ENCODE measurements around the gene RCN1.
A peak's percentile ranks its signal among the peaks of the same experiment; 100 is the strongest.
"Not testable (repeated sequence)": the region's sequence is repeated elsewhere in the genome, so short reads cannot be mapped to it uniquely, and the experiment has no call there.

The RCN1 gene

DNA sequence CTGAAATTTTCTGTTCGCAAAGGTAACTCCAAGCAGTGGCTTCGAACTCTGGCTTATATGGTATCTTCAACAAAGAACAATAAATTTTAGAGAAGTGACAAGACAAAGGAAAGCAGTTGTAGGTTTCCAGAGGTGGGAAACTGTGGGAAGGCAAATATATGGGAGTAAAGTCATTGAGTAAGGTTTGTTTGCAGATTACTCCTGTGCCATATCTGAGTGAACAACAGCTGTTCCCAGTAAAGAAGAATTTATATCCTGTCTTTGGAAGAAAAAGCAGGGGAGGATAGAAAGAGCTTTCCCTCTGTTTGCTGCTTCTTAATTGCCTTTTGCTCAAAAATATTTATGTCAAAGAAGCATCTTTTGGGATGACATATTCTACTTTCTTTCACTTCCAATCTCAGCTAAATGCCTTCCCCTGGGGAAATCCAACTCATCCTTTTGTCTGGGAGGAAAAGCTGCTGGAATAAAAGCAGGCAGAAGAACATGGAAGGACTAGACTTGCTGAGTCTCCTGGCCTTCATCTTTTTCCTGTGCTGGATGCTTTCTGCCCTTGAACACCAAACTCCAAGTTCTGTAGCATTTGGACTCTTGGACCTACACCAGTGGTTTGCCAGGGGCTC, 10.4 kb upstream of the RCN1 start:
- no peak for ATAC-seq

GRCh38 chr11:32081129-32081641, 9.7 kb upstream of the RCN1 start:
- no peak for ATAC-seq

DNA sequence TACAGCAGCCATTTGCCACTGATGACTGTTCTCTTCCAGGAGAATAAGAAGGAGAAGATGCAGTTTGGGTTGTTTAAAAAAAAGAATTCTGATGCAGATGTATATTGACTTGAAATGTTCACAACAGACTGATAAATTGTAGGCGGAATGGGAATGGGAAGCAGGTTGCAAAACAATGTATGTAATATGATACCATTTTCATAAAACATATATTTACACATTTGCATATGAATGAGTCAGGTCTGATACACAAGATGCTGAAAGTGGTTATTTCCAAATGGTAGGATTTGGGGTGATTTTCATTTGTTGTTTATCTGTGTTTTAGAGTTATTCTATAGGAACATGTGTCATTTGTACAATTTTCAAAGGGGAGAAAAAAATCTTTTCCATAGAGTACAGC, 9.0 kb upstream of the RCN1 start:
- ATAC-seq, result no peak

DNA sequence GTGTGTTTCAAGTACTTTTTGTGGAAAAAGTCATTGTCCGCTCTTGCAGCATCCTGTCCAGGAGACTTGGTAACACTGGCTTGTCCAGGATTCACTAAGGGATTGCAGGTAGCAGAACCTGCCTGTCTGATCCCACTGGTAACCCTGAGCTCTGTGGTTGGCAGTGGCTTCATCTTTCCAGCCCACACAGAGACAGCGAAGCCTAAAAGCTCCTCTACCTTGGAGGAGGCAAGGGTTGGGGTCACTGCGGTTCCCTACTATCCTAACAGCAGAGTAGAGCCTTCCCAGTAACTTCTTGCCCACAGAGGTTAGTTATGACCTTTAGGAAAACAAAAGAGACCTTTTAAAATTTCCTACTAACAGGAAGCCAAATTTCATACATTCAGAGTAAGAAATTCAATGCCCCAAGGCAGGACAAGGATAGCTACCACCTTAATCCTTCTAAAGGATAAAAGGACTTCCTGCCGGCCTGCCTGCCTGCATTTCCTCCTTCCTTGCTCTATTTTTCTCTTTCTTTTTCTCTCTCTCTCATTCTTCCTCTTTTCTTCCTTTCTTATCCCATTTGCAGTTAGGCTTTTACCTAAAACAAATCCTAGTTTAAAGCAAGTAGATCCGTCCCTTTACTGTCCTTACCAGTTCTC, 8.4 kb upstream of the RCN1 start:
- ATAC-seq, result no peak

- peak in 1 of 2 donors; percentile 1 for ATAC-seq
These were observed 3.3 kb upstream of the RCN1 start for GRCh38 chr11:32087597-32087996.

GRCh38 chr11:32088117-32088941, 2.5 kb upstream of the RCN1 start:
- peak; percentile 55 to 60 for ATAC-seq

DNA sequence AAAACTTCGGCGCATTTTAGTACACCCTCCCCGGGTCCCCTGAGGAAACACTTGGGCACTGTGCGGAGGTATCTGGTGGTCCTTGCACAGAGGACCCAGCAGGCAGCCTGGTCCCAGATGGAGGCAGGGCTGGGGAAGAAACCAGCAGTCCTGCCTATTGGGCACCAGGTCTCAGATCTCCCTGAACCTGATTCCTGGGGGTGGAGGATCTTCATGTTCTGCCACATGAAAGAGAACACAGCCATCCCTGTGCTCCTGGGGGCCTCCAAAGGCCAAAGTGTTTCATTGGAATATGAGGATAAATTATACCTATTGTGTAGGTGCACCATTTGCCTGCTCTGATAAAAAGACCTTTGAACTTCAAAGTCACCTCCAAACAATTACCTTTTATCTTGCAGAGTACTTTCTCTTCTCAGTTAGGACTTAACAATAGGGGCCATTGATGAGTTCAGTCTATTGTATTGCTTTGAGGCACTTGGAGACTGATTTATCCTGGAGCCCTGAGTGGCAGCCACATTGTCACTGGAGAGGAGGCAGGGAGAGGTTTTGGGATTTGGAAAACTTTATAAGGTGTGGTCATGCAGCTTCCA, 1.8 kb downstream of the RCN1 start:
- no peak for ATAC-seq

DNA sequence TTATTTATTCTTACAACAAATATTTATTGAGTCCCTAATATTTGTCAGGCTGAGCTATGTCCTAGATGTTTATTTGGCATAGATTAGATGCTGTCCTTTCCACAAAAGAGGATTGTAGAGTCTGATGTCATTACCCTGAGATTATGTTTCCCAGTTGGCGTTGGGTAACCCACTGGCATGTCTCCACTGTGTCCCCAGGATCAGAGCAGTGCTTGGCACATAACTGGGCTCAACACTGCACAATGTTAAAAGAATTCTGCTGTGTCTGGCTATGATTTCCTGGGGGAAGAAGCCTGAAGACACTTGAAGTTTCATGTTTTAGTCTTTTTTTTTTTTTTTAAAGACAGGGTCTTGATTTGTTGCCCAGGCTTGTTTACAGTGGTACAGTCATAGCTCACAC, 4.0 kb downstream of the RCN1 start:
- ATAC-seq, result no peak

DNA sequence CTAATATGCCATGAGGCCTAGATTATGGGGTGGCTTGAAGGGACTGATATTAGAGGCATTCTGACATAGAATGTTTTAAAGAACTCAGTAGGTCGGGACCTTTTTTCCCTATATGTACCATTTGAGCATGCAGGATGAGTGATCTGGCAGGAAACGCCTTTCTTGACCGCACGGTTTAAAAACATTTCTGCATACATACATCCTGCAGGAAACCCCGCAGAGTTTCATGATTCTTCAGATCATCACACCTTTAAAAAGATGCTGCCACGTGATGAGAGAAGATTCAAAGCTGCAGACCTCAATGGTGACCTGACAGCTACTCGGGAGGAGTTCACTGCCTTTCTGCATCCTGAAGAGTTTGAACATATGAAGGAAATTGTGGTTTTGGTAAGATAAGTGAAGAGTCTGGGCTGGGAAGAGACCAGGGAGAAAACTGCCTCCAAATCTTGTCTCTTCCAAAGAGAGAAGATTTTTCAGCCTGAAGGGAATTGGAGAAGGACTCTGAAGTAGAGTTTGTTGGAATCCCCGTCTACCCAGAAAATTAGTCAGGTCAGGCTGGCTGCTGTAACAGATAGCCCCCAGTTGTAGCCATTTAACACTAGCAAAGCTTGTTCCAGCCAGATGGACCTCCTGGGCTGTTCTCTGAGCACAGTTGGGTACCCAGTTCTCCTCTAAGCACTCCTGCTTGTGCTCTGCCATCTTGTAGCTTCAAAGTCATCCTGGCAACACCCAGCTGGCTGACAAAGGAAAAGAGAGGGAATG, 7.4 kb downstream of the RCN1 start:
- ATAC-seq, result no peak

GRCh38 chr11:32099516-32099915, 8.6 kb downstream of the RCN1 start:
- ATAC-seq, result no peak

GRCh38 chr11:32100495-32100894, 9.6 kb downstream of the RCN1 start:
- ATAC-seq, result no peak

DNA sequence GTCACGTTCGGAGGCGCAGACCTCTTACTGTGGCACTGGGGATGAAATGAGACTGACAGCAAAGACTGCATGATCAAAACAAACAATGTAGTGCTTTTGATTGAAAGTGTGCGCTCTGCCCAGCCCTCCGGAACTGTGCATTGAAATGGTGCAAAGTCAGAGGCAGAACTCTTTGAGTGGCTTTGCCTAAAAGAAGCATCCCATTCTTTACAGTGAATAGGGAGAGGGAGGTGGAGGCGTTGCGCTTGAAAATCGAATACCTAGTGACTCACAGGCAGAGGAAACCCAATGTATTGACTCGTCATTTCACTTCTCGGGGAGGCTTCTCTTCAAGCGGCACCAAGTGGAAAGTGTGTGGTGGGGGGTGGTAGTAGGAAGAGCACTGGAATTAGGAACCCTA, 10.9 kb downstream of the RCN1 start:
- no peak for ATAC-seq

DNA sequence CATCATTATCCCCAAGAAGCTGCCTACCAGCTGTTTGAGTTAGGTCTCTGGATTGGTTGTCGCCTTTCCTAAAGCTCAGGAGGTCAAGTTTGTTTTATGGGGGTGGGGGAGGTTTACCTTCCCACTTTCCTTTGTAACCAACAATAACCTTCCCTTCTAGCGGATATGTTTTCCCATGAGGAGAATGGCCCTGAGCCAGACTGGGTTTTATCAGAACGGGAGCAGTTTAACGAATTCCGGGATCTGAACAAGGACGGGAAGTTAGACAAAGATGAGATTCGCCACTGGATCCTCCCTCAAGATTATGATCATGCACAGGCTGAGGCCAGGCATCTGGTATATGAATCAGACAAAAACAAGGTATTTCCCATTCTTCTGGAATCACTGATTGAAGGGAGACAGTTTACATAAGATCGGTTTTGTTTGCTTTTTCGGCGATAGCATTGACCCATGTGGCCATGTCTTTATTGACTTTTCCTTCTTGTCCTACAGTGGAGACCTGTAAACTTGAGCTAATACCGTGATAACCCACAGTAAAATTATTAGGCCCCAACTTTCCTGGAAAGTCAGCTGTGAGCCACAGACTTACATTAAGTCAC, 12.3 kb downstream of the RCN1 start:
- not testable (repeated sequence) for ATAC-seq

DNA sequence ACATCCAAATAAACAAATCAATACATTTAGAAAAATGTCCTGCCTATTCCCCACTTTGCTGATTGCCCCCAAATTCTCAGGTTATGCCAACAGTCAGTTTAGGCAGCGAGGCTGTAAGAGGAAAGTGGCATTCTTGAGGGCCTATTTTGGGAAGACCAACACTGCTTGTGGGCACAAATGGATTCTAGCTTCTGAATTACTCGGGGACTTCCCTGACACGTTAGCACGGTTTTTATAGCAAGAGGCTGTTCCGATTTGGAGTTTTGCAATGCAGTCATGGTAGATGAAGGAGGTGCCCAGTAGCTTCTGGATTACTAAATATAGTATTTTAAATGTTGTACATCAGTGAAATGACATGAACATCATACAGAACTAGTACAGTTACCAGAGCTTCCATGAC, 13.1 kb downstream of the RCN1 start:
- ATAC-seq, result no peak

GRCh38 chr11:32105871-32106560, 15.1 kb downstream of the RCN1 start:
- no peak for ATAC-seq

- no peak for ATAC-seq
These were observed 16.8 kb downstream of the RCN1 start for GRCh38 chr11:32107647-32108046.

GRCh38 chr11:32108576-32108975, 17.7 kb downstream of the RCN1 start:
- no peak for ATAC-seq

- no peak for ATAC-seq
These were observed 18.3 kb downstream of the RCN1 start for GRCh38 chr11:32109138-32109537.

DNA sequence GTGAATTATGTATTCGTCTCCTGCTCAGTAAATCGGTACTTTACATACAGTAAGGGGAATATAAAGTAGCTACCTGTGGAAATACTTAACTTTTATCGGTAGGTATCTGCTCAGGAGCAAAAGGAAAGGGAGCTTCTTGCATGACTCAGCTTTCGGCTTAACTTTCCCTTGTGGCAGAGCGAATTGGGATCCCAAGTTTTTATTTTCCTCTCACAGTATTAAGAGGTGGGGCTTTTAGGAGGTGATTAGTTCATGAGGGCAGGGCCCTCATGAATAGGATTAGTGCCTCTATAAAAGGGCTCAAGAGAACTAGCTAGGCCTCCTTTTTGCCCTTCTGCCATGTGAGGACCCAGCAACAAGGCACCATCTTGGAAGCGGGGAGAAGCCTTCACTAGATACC, 18.7 kb downstream of the RCN1 start:
- no peak for ATAC-seq

DNA sequence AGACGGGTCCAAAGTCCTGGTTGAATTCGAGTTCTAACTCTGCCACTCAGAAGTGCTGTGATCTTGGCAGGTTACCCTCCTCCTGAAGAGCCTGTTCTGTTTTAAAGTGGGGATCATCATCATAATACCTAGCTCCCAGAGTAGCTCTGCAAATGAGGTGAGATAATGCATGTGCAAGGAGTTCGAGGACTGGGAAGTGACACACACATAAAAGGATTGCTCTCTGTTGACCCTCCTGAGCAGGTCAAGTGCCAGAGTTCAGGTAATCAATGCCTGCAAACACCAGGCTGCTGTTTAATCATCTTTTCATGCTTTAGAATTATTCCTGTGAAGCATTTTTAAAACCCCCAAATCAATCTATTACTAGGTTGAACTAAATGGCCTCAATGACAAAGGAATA, 19.9 kb downstream of the RCN1 start:
- ATAC-seq, result no peak

DNA sequence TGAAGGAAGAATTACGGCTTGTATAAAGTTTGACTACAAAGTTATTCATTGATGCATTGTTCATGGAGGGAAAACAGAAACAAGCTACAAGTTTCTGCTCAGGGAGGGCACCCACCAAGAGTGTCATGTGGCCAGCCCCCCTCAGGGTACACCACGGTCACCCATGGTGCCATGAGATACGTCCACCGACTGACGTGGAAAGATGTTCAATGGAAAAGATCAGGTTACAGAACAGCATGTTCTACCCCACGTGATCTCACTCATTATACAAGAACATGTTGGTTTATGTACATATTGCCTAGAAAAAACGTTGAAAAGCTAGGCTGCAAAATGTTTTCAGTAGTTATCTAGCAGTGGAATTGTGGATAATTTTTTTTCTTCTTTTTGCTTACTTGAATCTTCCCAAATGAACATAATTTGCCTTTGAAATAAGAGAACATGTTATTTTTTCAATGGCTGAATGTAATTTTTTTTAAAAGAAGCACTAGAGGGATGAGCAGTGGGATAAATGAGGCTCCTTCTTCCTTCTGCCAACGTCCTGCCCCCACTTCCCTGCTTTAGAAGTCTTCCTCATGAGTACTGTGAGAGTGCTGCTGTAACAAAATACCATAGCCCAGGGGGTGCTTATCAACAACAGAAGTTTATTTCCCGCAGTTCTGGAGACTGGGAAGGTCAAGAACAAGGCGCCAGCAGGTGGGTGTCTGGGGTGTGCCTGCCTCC, 22.5 kb downstream of the RCN1 start:
- ATAC-seq, result no peak
